Nephron progenitor cell (in vitro differentiated cells): ENCODE results near the gene DNAJC7.

Source experiments
- DNase-seq: peaks from one replicate; pipeline ENCODE4 v3.0.0; 2021
- H3K27ac Mint-ChIP-seq: 2 replicates; pipeline ENCODE4 v1.8.0; 2021; ENCODE audit warnings: mild to moderate bottlenecking, moderate library complexity, mixed read lengths
- H3K27me3 Mint-ChIP-seq: 2 replicates; pipeline ENCODE4 v1.8.0; 2021; ENCODE audit warnings: mild to moderate bottlenecking, low read depth, mixed read lengths; ENCODE audit not compliant: poor library complexity
- H3K36me3 Mint-ChIP-seq: 2 replicates; pipeline ENCODE4 v1.8.0; 2021; ENCODE audit warnings: low read depth, mixed read lengths
- H3K4me1 Mint-ChIP-seq: 2 replicates; pipeline ENCODE4 v1.8.0; 2021; ENCODE audit warnings: mixed read lengths
- H3K4me3 Mint-ChIP-seq: 2 replicates; pipeline ENCODE4 v1.8.0; 2021; ENCODE audit warnings: mild to moderate bottlenecking, moderate library complexity, mixed read lengths
- H3K9me3 Mint-ChIP-seq: 2 replicates; pipeline ENCODE4 v1.8.0; 2021; ENCODE audit warnings: mild to moderate bottlenecking, moderate library complexity, mixed read lengths
- TF ChIP-seq, protein P1 (sequence below): fragments of 200-600 bp; sonication (generic); IDR thresholded peaks from 2 replicates; pipeline ENCODE4 v1.5.0; 2021; ENCODE audit warnings: antibody characterized with exemption

DNAJC7 gene

DNA sequence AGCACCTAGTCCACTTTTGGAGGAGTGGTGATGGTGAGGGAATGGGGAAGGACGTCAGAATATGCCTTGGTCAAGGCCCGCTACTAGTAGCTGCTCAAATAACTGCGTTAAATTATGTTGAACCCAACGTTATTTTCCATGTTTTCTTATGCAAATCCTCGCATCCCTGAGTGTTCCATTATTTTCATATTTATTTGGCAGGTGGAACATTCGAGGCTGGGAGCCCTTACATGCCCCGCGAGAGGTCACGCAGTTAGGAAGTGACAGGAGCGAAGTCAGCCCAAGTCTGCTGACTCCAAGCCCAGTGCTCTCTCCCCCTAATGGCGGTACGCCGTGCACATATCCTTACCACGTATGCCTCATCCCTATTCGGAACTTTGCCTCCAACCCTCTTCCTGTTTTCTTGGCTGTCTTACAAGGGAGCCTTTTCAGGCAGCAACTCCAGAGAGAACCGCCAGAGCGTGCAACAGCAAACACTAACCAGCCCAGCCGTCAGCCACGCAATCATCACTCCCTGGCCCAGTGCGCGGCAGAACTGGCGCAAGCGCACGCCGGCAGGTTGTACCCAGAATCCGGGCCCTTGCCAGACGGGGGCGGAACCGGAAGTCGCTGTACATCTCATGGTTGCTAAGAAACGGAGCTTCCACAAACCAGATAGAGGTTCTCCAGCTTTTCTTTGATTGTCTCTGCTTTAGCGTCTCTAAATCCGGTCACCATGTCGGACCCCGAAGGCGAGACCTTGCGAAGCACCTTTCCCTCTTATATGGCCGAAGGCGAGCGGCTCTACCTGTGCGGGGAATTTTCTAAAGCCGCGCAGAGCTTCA, 87.0 kb downstream of the DNAJC7 start, which contains the start of gene ODAD4:
Gene ODAD4, plus strand, starts transcription at position 609 of the 824 bp plus-strand sequence. Its CDS starts 107 bp downstream, at position 716.
- Mint-ChIP-seq H3K36me3 (peaks cover under 1% of the 10 kb centered on the region), H3K27me3 (peaks cover 4% of the 10 kb centered on the region), H3K27ac (peak within 1 kb of the TSS; percentile 99), H3K9me3 (no peaks in the 10 kb centered on the region), H3K4me1 (peaks cover 33% of the 10 kb centered on the region), H3K4me3 (peak within 1 kb of the TSS; percentile 94)
- peak; percentile 94 for DNase-seq
- TF ChIP-seq, protein P1, sequence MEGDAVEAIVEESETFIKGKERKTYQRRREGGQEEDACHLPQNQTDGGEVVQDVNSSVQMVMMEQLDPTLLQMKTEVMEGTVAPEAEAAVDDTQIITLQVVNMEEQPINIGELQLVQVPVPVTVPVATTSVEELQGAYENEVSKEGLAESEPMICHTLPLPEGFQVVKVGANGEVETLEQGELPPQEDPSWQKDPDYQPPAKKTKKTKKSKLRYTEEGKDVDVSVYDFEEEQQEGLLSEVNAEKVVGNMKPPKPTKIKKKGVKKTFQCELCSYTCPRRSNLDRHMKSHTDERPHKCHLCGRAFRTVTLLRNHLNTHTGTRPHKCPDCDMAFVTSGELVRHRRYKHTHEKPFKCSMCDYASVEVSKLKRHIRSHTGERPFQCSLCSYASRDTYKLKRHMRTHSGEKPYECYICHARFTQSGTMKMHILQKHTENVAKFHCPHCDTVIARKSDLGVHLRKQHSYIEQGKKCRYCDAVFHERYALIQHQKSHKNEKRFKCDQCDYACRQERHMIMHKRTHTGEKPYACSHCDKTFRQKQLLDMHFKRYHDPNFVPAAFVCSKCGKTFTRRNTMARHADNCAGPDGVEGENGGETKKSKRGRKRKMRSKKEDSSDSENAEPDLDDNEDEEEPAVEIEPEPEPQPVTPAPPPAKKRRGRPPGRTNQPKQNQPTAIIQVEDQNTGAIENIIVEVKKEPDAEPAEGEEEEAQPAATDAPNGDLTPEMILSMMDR = no peak

DNA sequence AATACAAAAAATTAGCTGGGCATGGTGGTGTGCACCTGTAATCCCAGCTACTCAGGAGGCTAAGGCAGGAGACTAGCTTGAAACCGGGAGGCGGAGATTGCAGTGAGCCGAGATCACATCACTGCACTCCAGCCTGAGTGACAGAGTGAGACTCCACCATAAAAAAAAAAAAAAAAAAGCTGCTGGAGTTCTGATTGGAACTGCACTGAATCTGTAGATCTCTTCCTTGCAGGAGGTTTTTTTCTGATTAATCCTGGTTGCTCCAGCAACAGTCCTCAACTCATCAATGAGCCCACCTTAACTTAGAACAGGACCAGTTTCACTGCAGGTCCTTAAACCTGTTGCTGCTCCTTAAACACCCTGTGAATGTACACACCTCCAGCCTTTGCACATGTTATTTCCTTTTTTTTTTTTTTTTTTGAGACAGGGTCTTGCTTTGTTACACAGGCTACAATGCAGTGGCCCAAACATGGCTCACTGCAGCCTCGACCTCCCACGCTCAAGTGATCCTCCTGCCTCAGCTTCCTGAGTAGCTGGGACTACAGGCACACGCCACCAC, 88.5 kb downstream of the DNAJC7 start:
- Mint-ChIP-seq H3K4me3 (no peak overlapping the region), H3K27ac (no peak overlapping the region), H3K27me3 (peaks cover 6% of the 10 kb centered on the region), H3K36me3 (no peaks in the 10 kb centered on the region), H3K9me3 (no peaks in the 10 kb centered on the region), H3K4me1 (peaks cover 41% of the 10 kb centered on the region)
- TF ChIP-seq, protein P1 = no peak
- DNase-seq = no peak
